Stimulated activated CD8-positive, alpha-beta memory T cell treated with anti-CD3 and anti-CD28 coated beads, Interleukin-15, amount 100 ng/mL, for 24 hours (primary cell): ENCODE data around the gene ENTPD2.

ENCODE experiments used
- DNase-seq: peaks from one replicate; pipeline ENCODE4 v3.0.0-alpha.2; 2020; ENCODE audit warnings: low read depth

ENTPD2 gene

GRCh38 chr9:137030006-137030405 is 23.9 kb downstream of the ENTPD2 start:
- no peak for DNase-seq

GRCh38 chr9:137029058-137029936 is 24.6 kb downstream of the ENTPD2 start:
- peak; percentile 58 for DNase-seq

- peak; percentile 44 for DNase-seq
Observed at GRCh38 chr9:137028263-137029057, 25.4 kb downstream of the ENTPD2 start.

GRCh38 chr9:137027369-137028262 is 26.2 kb downstream of the ENTPD2 start, which contains the start of gene ABCA2:
ABCA2 (minus strand) TSS chr9:137028237; CDS start chr9:137028140, 97 bp downstream.
- DNase-seq: no peak

- no peak for DNase-seq
Observed at GRCh38 chr9:137026828-137027227, 27.0 kb downstream of the ENTPD2 start.

- DNase-seq: no peak
Observed at GRCh38 chr9:137026384-137026783, 27.5 kb downstream of the ENTPD2 start.

- no peak for DNase-seq
Observed at GRCh38 chr9:137025517-137025966, 28.3 kb downstream of the ENTPD2 start.

GRCh38 chr9:137023583-137023991 is 30.3 kb downstream of the ENTPD2 start:
- no peak for DNase-seq

GRCh38 chr9:137023157-137023556 is 30.7 kb downstream of the ENTPD2 start:
- no peak for DNase-seq

- DNase-seq: no peak
Observed at GRCh38 chr9:137022662-137023008, 31.2 kb downstream of the ENTPD2 start.

GRCh38 chr9:137021979-137022661 is 31.7 kb downstream of the ENTPD2 start:
- DNase-seq: peak; percentile 37

GRCh38 chr9:137021568-137021978 is 32.3 kb downstream of the ENTPD2 start:
- no peak for DNase-seq

GRCh38 chr9:137020771-137021567 is 32.9 kb downstream of the ENTPD2 start:
- DNase-seq: no peak

GRCh38 chr9:137019891-137020683 is 33.8 kb downstream of the ENTPD2 start:
- no peak for DNase-seq

- no peak for DNase-seq
Observed at GRCh38 chr9:137018761-137019559, 34.9 kb downstream of the ENTPD2 start.

GRCh38 chr9:137017791-137018497 is 35.9 kb downstream of the ENTPD2 start:
- DNase-seq: no peak

- DNase-seq: no peak
Observed at GRCh38 chr9:137017071-137017470, 36.8 kb downstream of the ENTPD2 start.

GRCh38 chr9:137016436-137016835 is 37.4 kb downstream of the ENTPD2 start:
- no peak for DNase-seq
